ENCODE results near the gene TAC4. TPM values are rescaled to one million over a fixed set of nuclear protein-coding genes. Genes with fewer than 3 reads are reported as not detected.

Gene TAC4
- total RNA-seq, 1 donor from 2014 or later = not detected

DNA sequence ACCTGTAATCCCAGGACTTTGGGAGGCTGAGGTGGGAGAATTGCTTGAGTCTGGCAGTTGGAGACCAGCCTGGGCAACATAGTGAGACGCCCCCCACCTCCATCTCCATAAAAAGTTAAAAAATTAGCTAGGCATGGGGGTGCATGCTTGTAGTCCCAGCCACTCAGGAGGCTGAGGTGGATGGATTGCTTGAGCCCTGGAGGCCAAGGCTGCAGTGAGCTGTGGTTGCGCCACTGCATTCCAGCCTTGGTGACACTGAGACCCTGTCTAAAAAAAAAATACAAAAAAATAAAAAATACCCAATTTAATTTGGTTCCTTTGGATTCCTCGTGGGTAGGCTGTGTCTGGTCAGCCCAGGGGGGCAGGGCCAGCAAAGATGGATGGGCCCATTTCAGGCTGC lies 26.1 kb upstream of the TAC4 start:
- Mint-ChIP-seq H3K9me3 (ENCODE audit: unreplicated experiment) (no peaks in the 10 kb centered on the region), H3K27ac (ENCODE audit: unreplicated experiment) (no peak overlapping the region), H3K4me3 (ENCODE audit: unreplicated experiment) (no peak overlapping the region), H3K36me3 (ENCODE audit: low read depth, unreplicated experiment) (no peaks in the 10 kb centered on the region), H3K27me3 (ENCODE audit: low read depth, unreplicated experiment) (peaks cover 34% of the 10 kb centered on the region), H3K4me1 (ENCODE audit: low read depth, unreplicated experiment) (peaks cover 9% of the 10 kb centered on the region)
- Histone ChIP-seq H3K9ac (ENCODE audit: low read length) (no peak overlapping the region), H3K9me3 (ENCODE audit: insufficient read depth, low read depth, low read length) (no peaks in the 10 kb centered on the region), H3K4me2 (ENCODE audit: low read length) (no peak overlapping the region), H3K27ac (ENCODE audit: low read depth, low read length) (no peak overlapping the region), H3K79me2 (ENCODE audit: insufficient read depth, low read length) (no peaks in the 10 kb centered on the region), H3K27me3 (ENCODE audit: insufficient read depth, low read length) (peaks cover 9% of the 10 kb centered on the region), H3K4me1 (ENCODE audit: insufficient read depth, low read length) (no peaks in the 10 kb centered on the region), H3K4me3 (ENCODE audit: insufficient read depth, low read depth, low read length) (no peak overlapping the region), H3K36me3 (ENCODE audit: insufficient read depth, low read length) (no peaks in the 10 kb centered on the region), H4K20me1 (ENCODE audit: insufficient read depth, low read length) (no peaks in the 10 kb centered on the region), H2AFZ (ENCODE audit: low read depth, low read length) (no peak overlapping the region)
- FAIRE-seq (no peak), DNase-seq (ENCODE audit: low read depth) (no peak)
- TF ChIP-seq EZH2 (IDR thresholded peaks at IDR 0.05; ENCODE audit: insufficient read depth, low read length) = no peak
- no peak for TF ChIP-seq CTCF (IDR thresholded peaks at IDR 0.05; ENCODE audit: insufficient read depth, low read depth, low read length)

DNA sequence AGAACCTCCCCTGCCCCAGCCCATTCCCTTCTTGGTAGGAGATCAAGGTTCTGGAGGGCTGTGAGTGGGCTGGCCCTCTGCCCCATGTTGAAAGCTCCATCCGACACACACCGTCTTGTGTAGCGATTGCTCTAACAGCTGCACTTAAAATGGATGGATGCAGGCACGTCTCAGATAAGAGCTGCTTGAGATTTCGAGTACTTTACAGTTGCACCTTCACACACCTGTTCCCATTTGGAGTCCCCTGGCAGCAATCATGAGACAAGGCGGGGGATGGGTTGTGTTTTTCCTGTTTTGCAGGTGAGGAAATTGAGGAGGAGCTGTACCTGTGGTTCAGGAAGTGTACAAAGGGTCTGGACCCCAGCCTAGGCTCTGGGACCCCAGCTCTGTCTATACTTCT lies 25.6 kb upstream of the TAC4 start:
- no peak overlapping the region for H3K4me3 Mint-ChIP-seq (ENCODE audit: unreplicated experiment)

More for the DNA sequence above, 25.6 kb upstream of the TAC4 start:
- H3K79me2 ChIP-seq (ENCODE audit: insufficient read depth, low read length) = no peaks in the 10 kb centered on the region
- H3K4me1 ChIP-seq (ENCODE audit: insufficient read depth, low read length) = no peaks in the 10 kb centered on the region
- no peak overlapping the region for H3K9ac ChIP-seq (ENCODE audit: low read length)
- FAIRE-seq (no peak), DNase-seq (ENCODE audit: low read depth) (no peak)
- H2AFZ ChIP-seq (ENCODE audit: low read depth, low read length) = no peak overlapping the region
- no peaks in the 10 kb centered on the region for H3K9me3 ChIP-seq (ENCODE audit: insufficient read depth, low read depth, low read length)
- H3K4me1 Mint-ChIP-seq (ENCODE audit: low read depth, unreplicated experiment) = peaks cover 9% of the 10 kb centered on the region
- H3K9me3 Mint-ChIP-seq (ENCODE audit: unreplicated experiment) = no peaks in the 10 kb centered on the region
- H3K36me3 Mint-ChIP-seq (ENCODE audit: low read depth, unreplicated experiment) = peaks cover 1% of the 10 kb centered on the region
- TF ChIP-seq CTCF (IDR thresholded peaks at IDR 0.05; ENCODE audit: insufficient read depth, low read depth, low read length) (no peak), EZH2 (IDR thresholded peaks at IDR 0.05; ENCODE audit: insufficient read depth, low read length) (no peak)
- H3K27me3 ChIP-seq (ENCODE audit: insufficient read depth, low read length) = peaks cover 9% of the 10 kb centered on the region
- H3K4me3 ChIP-seq (ENCODE audit: insufficient read depth, low read depth, low read length) = no peak overlapping the region
- H4K20me1 ChIP-seq (ENCODE audit: insufficient read depth, low read length) = no peaks in the 10 kb centered on the region
- no peak overlapping the region for H3K27ac Mint-ChIP-seq (ENCODE audit: unreplicated experiment)
- H3K27ac ChIP-seq (ENCODE audit: low read depth, low read length) = no peak overlapping the region
- peaks cover 39% of the 10 kb centered on the region for H3K27me3 Mint-ChIP-seq (ENCODE audit: low read depth, unreplicated experiment)
- no peak overlapping the region for H3K4me2 ChIP-seq (ENCODE audit: low read length)
- H3K36me3 ChIP-seq (ENCODE audit: insufficient read depth, low read length) = no peaks in the 10 kb centered on the region
